Measurements from ENCODE around the gene MPO. TPM values are rescaled to one million over a fixed set of nuclear protein-coding genes. Genes with fewer than 3 reads are reported as not detected.
A peak's percentile ranks its signal among the peaks of the same experiment; 100 is the strongest.

The MPO gene
- total and polyA plus RNA-seq, 9 of the 15 experiments (the other 6 are each of a cell fraction or from before 2014, with no cell fraction given) = 0.04 to 0.47 (median 0.39) TPM; not detected in 6

DNA sequence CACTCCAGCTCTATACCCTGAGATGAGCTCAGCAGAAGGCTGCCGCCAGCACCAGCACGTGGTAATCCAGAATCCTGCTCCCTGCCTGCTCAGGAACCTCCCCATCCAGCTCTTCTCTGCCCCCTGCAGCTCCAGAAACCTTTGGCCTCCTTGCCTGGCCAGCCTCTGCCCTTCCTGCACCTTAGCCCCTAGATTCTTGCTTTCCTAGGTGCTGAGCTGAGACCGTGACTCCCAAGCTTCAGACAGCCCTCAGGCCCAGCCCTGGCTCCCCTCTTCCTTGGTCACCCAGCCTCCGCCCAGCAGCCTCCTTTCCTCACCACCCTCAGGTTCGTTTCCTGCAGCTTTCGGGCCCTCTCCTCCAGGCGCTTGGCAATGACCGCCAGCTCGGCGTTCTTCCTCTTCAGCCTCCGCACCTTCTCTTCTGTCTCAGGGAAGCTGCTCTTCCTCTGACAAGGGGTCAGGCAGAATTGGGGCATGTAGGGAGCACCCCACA, 45.3 kb upstream of the MPO start (continued):
- TF ChIP-seq POLR3A (IDR thresholded peaks at IDR 0.05; ENCODE audit: borderline replicate concordance, extremely low read depth, insufficient read depth, insufficient read length) (no peak), ZNF79 (CRISPR knock-in tag; IDR thresholded peaks at IDR 0.05; ENCODE audit: low read depth) (no peak), TBL1XR1 (IDR thresholded peaks at IDR 0.05; ENCODE audit: low read length in 2 of 2) (0 out of 4 replicates have a peak, but pooled peaks of 1 of the 2 experiments have one; percentile 28), ZBTB26 (CRISPR knock-in tag; IDR thresholded peaks at IDR 0.05) (peak; percentile 28; the same call in 1 of the 2 replicates), ZKSCAN1 (IDR thresholded peaks at IDR 0.05; ENCODE audit: low read depth, low read length) (no peak), EGR1 (conservative IDR thresholded peaks at IDR 0.05) (no peak), NFATC3 (IDR thresholded peaks at IDR 0.05) (no peak), POLR2B (IDR thresholded peaks at IDR 0.05; ENCODE audit: low read depth, partially characterized antibody) (no peak)
- TF ChIP-seq, protein P1, sequence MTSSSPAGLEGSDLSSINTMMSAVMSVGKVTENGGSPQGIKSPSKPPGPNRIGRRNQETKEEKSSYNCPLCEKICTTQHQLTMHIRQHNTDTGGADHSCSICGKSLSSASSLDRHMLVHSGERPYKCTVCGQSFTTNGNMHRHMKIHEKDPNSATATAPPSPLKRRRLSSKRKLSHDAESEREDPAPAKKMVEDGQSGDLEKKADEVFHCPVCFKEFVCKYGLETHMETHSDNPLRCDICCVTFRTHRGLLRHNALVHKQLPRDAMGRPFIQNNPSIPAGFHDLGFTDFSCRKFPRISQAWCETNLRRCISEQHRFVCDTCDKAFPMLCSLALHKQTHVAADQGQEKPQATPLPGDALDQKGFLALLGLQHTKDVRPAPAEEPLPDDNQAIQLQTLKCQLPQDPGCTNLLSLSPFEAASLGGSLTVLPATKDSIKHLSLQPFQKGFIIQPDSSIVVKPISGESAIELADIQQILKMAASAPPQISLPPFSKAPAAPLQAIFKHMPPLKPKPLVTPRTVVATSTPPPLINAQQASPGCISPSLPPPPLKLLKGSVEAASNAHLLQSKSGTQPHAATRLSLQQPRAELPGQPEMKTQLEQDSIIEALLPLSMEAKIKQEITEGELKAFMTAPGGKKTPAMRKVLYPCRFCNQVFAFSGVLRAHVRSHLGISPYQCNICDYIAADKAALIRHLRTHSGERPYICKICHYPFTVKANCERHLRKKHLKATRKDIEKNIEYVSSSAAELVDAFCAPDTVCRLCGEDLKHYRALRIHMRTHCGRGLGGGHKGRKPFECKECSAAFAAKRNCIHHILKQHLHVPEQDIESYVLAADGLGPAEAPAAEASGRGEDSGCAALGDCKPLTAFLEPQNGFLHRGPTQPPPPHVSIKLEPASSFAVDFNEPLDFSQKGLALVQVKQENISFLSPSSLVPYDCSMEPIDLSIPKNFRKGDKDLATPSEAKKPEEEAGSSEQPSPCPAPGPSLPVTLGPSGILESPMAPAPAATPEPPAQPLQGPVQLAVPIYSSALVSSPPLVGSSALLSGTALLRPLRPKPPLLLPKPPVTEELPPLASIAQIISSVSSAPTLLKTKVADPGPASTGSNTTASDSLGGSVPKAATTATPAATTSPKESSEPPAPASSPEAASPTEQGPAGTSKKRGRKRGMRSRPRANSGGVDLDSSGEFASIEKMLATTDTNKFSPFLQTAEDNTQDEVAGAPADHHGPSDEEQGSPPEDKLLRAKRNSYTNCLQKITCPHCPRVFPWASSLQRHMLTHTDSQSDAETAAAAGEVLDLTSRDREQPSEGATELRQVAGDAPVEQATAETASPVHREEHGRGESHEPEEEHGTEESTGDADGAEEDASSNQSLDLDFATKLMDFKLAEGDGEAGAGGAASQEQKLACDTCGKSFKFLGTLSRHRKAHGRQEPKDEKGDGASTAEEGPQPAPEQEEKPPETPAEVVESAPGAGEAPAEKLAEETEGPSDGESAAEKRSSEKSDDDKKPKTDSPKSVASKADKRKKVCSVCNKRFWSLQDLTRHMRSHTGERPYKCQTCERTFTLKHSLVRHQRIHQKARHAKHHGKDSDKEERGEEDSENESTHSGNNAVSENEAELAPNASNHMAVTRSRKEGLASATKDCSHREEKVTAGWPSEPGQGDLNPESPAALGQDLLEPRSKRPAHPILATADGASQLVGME (CRISPR knock-in tag; IDR thresholded peaks at IDR 0.05) = no peak
- TF ChIP-seq, protein P2, sequence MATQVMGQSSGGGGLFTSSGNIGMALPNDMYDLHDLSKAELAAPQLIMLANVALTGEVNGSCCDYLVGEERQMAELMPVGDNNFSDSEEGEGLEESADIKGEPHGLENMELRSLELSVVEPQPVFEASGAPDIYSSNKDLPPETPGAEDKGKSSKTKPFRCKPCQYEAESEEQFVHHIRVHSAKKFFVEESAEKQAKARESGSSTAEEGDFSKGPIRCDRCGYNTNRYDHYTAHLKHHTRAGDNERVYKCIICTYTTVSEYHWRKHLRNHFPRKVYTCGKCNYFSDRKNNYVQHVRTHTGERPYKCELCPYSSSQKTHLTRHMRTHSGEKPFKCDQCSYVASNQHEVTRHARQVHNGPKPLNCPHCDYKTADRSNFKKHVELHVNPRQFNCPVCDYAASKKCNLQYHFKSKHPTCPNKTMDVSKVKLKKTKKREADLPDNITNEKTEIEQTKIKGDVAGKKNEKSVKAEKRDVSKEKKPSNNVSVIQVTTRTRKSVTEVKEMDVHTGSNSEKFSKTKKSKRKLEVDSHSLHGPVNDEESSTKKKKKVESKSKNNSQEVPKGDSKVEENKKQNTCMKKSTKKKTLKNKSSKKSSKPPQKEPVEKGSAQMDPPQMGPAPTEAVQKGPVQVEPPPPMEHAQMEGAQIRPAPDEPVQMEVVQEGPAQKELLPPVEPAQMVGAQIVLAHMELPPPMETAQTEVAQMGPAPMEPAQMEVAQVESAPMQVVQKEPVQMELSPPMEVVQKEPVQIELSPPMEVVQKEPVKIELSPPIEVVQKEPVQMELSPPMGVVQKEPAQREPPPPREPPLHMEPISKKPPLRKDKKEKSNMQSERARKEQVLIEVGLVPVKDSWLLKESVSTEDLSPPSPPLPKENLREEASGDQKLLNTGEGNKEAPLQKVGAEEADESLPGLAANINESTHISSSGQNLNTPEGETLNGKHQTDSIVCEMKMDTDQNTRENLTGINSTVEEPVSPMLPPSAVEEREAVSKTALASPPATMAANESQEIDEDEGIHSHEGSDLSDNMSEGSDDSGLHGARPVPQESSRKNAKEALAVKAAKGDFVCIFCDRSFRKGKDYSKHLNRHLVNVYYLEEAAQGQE (IDR thresholded peaks at IDR 0.05; ENCODE audit: borderline replicate concordance) = peak; percentile 46; the same call in 1 of the 2 replicates
- TF ChIP-seq, protein P2 (CRISPR knock-in tag; IDR thresholded peaks at IDR 0.05; ENCODE audit: low read depth) = no peak
